ENCODE data around the gene RBBP7.
A peak's percentile ranks its signal among the peaks of the same experiment; 100 is the strongest.

GRCh38 chrX:16826207-16826606 is 44.0 kb downstream of the RBBP7 start:
- no peak for TF ChIP-seq POLR2A (IDR thresholded peaks at IDR 0.05; ENCODE audit: borderline replicate concordance, extremely low read depth, insufficient read depth, insufficient read length)
- peak; percentile 36 to 52 (median 37); a peak in 4 of 6 replicates for TF ChIP-seq CTCF (IDR thresholded peaks at IDR 0.05 in 2 of 3, conservative IDR thresholded peaks at IDR 0.05 in 1 of 3; ENCODE audit: borderline replicate concordance in 1 of 3, insufficient read depth in 1 of 3, low read depth in 2 of 3, low read length in 2 of 3)
- no peak for TF ChIP-seq JUND (IDR thresholded peaks at IDR 0.05)
- no peak for TF ChIP-seq POLR2AphosphoS5 (IDR thresholded peaks at IDR 0.05; ENCODE audit: low read depth, low read length)
- TF ChIP-seq REST (IDR thresholded peaks at IDR 0.05; ENCODE audit: low read depth), result no peak
- no peak for TF ChIP-seq CEBPB (IDR thresholded peaks at IDR 0.05; ENCODE audit: low read depth)
- no peak for TF ChIP-seq ATF3 (IDR thresholded peaks at IDR 0.05)
- TF ChIP-seq ZFX (IDR thresholded peaks at IDR 0.05), result no peak
- TF ChIP-seq YY1 (IDR thresholded peaks at IDR 0.05; ENCODE audit: extremely low read depth, insufficient replicate concordance, low read depth, low read length), result no peak
- TF ChIP-seq EZH2 (IDR thresholded peaks at IDR 0.05), result no peak

Data from HCT116 (cell line).